Keratinocyte (primary cell): ENCODE measurements around the gene ITGB6.

Experiments
- EZH2 ChIP-seq: IDR thresholded peaks from one replicate; pipeline ENCODE4 v1.6.1; 2012; ENCODE audit warnings: inconsistent platforms, mild to moderate bottlenecking, low read length, moderate library complexity
- TF ChIP-seq, protein P1 (sequence below), 3 experiments: IDR thresholded peaks in 1 of 3; conservative IDR thresholded peaks in 1 of 3; optimal IDR thresholded peaks in 1 of 3; 2 replicates in 2 of 3; 3 replicates in 1 of 3; pipeline versions ENCODE3 to v1.5.1; 2011; ENCODE audit warnings: low read length in 3 of 3, mild to moderate bottlenecking in 3 of 3, moderate library complexity in 2 of 3, control low read depth in 1 of 3, inconsistent platforms in 1 of 3; ENCODE audit not compliant: insufficient read depth in 2 of 3; ENCODE audit errors: extremely low read depth in 1 of 3

DNA sequence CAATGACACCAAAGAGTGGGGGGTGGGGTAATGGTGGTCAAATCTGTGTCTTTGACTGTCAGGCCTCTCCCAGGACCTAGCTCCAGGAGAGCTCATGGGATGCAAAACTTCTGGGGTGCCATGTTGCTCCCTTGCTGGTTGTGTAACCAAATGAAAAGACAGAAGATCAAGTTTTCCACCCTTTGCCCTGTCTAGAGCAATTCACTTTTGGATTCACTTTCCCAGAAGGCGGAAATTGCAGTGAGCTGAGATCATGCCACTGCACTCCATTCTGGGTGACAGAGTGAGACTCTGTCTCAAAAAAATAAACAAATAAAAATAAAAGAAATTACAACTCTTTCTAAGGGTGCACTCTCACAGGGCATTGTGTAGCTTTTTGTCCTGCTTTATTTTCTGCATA, 102.7 kb downstream of the ITGB6 start:
- TF ChIP-seq, protein P1, sequence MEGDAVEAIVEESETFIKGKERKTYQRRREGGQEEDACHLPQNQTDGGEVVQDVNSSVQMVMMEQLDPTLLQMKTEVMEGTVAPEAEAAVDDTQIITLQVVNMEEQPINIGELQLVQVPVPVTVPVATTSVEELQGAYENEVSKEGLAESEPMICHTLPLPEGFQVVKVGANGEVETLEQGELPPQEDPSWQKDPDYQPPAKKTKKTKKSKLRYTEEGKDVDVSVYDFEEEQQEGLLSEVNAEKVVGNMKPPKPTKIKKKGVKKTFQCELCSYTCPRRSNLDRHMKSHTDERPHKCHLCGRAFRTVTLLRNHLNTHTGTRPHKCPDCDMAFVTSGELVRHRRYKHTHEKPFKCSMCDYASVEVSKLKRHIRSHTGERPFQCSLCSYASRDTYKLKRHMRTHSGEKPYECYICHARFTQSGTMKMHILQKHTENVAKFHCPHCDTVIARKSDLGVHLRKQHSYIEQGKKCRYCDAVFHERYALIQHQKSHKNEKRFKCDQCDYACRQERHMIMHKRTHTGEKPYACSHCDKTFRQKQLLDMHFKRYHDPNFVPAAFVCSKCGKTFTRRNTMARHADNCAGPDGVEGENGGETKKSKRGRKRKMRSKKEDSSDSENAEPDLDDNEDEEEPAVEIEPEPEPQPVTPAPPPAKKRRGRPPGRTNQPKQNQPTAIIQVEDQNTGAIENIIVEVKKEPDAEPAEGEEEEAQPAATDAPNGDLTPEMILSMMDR (optimal IDR thresholded peaks at IDR 0.05 in 1 of 3, IDR thresholded peaks at IDR 0.05 in 1 of 3, conservative IDR thresholded peaks at IDR 0.05 in 1 of 3; ENCODE audit: extremely low read depth in 1 of 3, insufficient read depth in 2 of 3, low read length in 3 of 3), result no peak
- no peak for TF ChIP-seq EZH2
